HUES6 (cell line): Measurements from ENCODE around the gene PACRGL.
A peak's percentile ranks its signal among the peaks of the same experiment; 100 is the strongest.

Source experiments
- H3K27ac ChIP-seq: 2 replicates; pipeline ENCODE4 v1.7.0; 2013; ENCODE audit warnings: low read depth, mild to moderate bottlenecking, low read length, inconsistent platforms
- H3K27me3 ChIP-seq: 2 replicates; pipeline ENCODE4 v1.6.1; 2013; ENCODE audit warnings: low read length; ENCODE audit not compliant: control insufficient read depth, insufficient read depth
- H3K36me3 ChIP-seq: 2 replicates; pipeline ENCODE4 v1.6.1; 2013; ENCODE audit warnings: low read length; ENCODE audit not compliant: control insufficient read depth, insufficient read depth
- H3K4me1 ChIP-seq: 2 replicates; pipeline ENCODE4 v1.6.1; 2013; ENCODE audit warnings: low read length; ENCODE audit not compliant: control insufficient read depth, insufficient read depth
- H3K4me3 ChIP-seq: 2 replicates; pipeline ENCODE4 v1.5.1; 2013; ENCODE audit warnings: low read depth, low read length
- H3K9ac ChIP-seq: one replicate; pipeline ENCODE4 v1.6.1; 2013; ENCODE audit warnings: mild to moderate bottlenecking, low read length
- H3K9me3 ChIP-seq: 2 replicates; pipeline ENCODE4 v1.6.1; 2013; ENCODE audit warnings: low read depth, low read length; ENCODE audit not compliant: control insufficient read depth, insufficient read depth

PACRGL gene

GRCh38 chr4:20700007-20700761, at the start of gene PACRGL:
Gene PACRGL, plus strand, starts transcription at chr4:20700458. Its CDS starts 4,024 bp downstream, at chr4:20704482.
- H3K27ac ChIP-seq = 0 out of 2 replicates have a peak within 1 kb of the TSS, but pooled peaks have one; percentile 44
- H3K27me3 ChIP-seq = no peaks in the 10 kb centered on the region
- peaks cover 8% of the 10 kb centered on the region for H3K36me3 ChIP-seq
- peak within 1 kb of the TSS; percentile 96 for H3K4me3 ChIP-seq
- peak within 1 kb of the TSS; percentile 86 for H3K9ac ChIP-seq
- no peaks in the 10 kb centered on the region for H3K4me1 ChIP-seq
- H3K9me3 ChIP-seq = no peaks in the 10 kb centered on the region

GRCh38 chr4:20652226-20652885, 47.9 kb upstream of the PACRGL start:
- no peaks in the 10 kb centered on the region for H3K9me3 ChIP-seq
- no peak overlapping the region for H3K27ac ChIP-seq
- H3K9ac ChIP-seq = no peak overlapping the region
- peaks cover 7% of the 10 kb centered on the region; the same call in 1 of the 2 replicates for H3K4me1 ChIP-seq
- no peak overlapping the region for H3K4me3 ChIP-seq
- no peaks in the 10 kb centered on the region for H3K27me3 ChIP-seq
- H3K36me3 ChIP-seq = no peaks in the 10 kb centered on the region

GRCh38 chr4:20658456-20658855, 41.8 kb upstream of the PACRGL start:
- H3K4me1 ChIP-seq = peaks cover 11% of the 10 kb centered on the region
- H3K27me3 ChIP-seq = no peaks in the 10 kb centered on the region
- no peak overlapping the region for H3K27ac ChIP-seq
- no peaks in the 10 kb centered on the region for H3K9me3 ChIP-seq
- no peak overlapping the region for H3K9ac ChIP-seq
- H3K4me3 ChIP-seq = no peak overlapping the region
- H3K36me3 ChIP-seq = no peaks in the 10 kb centered on the region

GRCh38 chr4:20662851-20663250, 37.4 kb upstream of the PACRGL start:
- no peak overlapping the region for H3K4me3 ChIP-seq

GRCh38 chr4:20666012-20666860, 34.0 kb upstream of the PACRGL start:
- no peaks in the 10 kb centered on the region for H3K27me3 ChIP-seq
- no peaks in the 10 kb centered on the region for H3K9me3 ChIP-seq
- H3K36me3 ChIP-seq = no peaks in the 10 kb centered on the region
- no peak overlapping the region for H3K9ac ChIP-seq
- no peaks in the 10 kb centered on the region for H3K4me1 ChIP-seq
- H3K4me3 ChIP-seq = no peak overlapping the region
- H3K27ac ChIP-seq = no peak overlapping the region

More at GRCh38 chr4:20662851-20663250, 37.4 kb upstream of the PACRGL start:
- no peak overlapping the region for H3K9ac ChIP-seq
- no peaks in the 10 kb centered on the region for H3K9me3 ChIP-seq
- no peaks in the 10 kb centered on the region for H3K27me3 ChIP-seq
- H3K27ac ChIP-seq = no peak overlapping the region
- H3K4me1 ChIP-seq = peaks cover 10% of the 10 kb centered on the region
- no peaks in the 10 kb centered on the region for H3K36me3 ChIP-seq

GRCh38 chr4:20672262-20672661, 28.0 kb upstream of the PACRGL start:
- Histone ChIP-seq H3K36me3 (no peaks in the 10 kb centered on the region), H3K9me3 (no peaks in the 10 kb centered on the region; the same call in 1 of the 2 replicates), H3K27ac (no peak overlapping the region), H3K4me3 (no peak overlapping the region), H3K9ac (no peak overlapping the region), H3K27me3 (no peaks in the 10 kb centered on the region), H3K4me1 (peaks cover 14% of the 10 kb centered on the region)

GRCh38 chr4:20675786-20676185, 24.5 kb upstream of the PACRGL start:
- no peaks in the 10 kb centered on the region for H3K36me3 ChIP-seq
- no peak overlapping the region for H3K9ac ChIP-seq
- H3K9me3 ChIP-seq = peaks cover 6% of the 10 kb centered on the region; the same call in 1 of the 2 replicates
- no peak overlapping the region for H3K27ac ChIP-seq
- no peaks in the 10 kb centered on the region for H3K27me3 ChIP-seq
- H3K4me1 ChIP-seq = peaks cover 14% of the 10 kb centered on the region
- no peak overlapping the region for H3K4me3 ChIP-seq

- no peak overlapping the region for H3K4me3 ChIP-seq
- no peak overlapping the region for H3K27ac ChIP-seq
- peaks cover 14% of the 10 kb centered on the region for H3K4me1 ChIP-seq
Observed at GRCh38 chr4:20676501-20677197, 23.6 kb upstream of the PACRGL start.

GRCh38 chr4:20678400-20678799, 21.9 kb upstream of the PACRGL start:
- Histone ChIP-seq H3K4me3 (no peak overlapping the region), H3K4me1 (peaks cover 2% of the 10 kb centered on the region; the same call in 1 of the 2 replicates), H3K9ac (no peak overlapping the region), H3K27me3 (no peaks in the 10 kb centered on the region), H3K9me3 (peaks cover 6% of the 10 kb centered on the region; the same call in 1 of the 2 replicates), H3K36me3 (no peaks in the 10 kb centered on the region), H3K27ac (no peak overlapping the region)

More at GRCh38 chr4:20676501-20677197, 23.6 kb upstream of the PACRGL start:
- no peaks in the 10 kb centered on the region for H3K36me3 ChIP-seq
- H3K9me3 ChIP-seq = peaks cover 6% of the 10 kb centered on the region; the same call in 1 of the 2 replicates
- H3K9ac ChIP-seq = no peak overlapping the region
- no peaks in the 10 kb centered on the region for H3K27me3 ChIP-seq

GRCh38 chr4:20679951-20680350, 20.3 kb upstream of the PACRGL start:
- no peaks in the 10 kb centered on the region for H3K27me3 ChIP-seq
- no peaks in the 10 kb centered on the region for H3K36me3 ChIP-seq
- no peak overlapping the region for H3K4me3 ChIP-seq
- H3K4me1 ChIP-seq = peaks cover 6% of the 10 kb centered on the region; the same call in 1 of the 2 replicates
- peaks cover 6% of the 10 kb centered on the region; the same call in 1 of the 2 replicates for H3K9me3 ChIP-seq
- H3K27ac ChIP-seq = no peak overlapping the region
- H3K9ac ChIP-seq = no peak overlapping the region
